Endothelial cell of umbilical vein (primary cell): Measurements from ENCODE around the gene EPHX1. TPM values are rescaled to one million over a fixed set of nuclear protein-coding genes. Genes with fewer than 3 reads are reported as not detected.
A peak's percentile ranks its signal among the peaks of the same experiment; 100 is the strongest.
"Not testable (repeated sequence)": the region's sequence is repeated elsewhere in the genome, so short reads cannot be mapped to it uniquely, and the experiment has no call there.

Experiments
- BruUV-seq: library from RNA; stranded (reverse); fragments of 400-500 nt; replicated peaks from 2 replicates; lab custom pipeline; 2021; lab: Mats Ljungman, UMichigan
- CTCF ChIA-PET: fragments of 300-600, 350-600 bp; sonication (Branson Sonifier 250); formaldehyde crosslinking; loops from one replicate; lab custom pipeline; 2021; ENCODE audit warnings: antibody characterized with exemption, inconsistent platforms; lab: Charles Lee
- POLR2A ChIA-PET: fragments of 300-600, 350-600 bp; sonication (Branson Sonifier 250); formaldehyde crosslinking; loops from one replicate; lab custom pipeline; 2021; ENCODE audit warnings: antibody characterized with exemption, inconsistent platforms; lab: Charles Lee
- DNase-seq: peaks from one replicate; pipeline ENCODE4 v3.0.0-alpha.2; 2011; ENCODE audit warnings: low read depth, low spot score
- FAIRE-seq: peaks from 2 replicates; lab custom pipeline; 2011; peaks lifted over from hg19 to GRCh38; lab: Jason Lieb, UNC
- H2AFZ ChIP-seq: 2 replicates; pipeline ENCODE4 v1.6.0; 2012; ENCODE audit warnings: low read depth, low read length, control low read depth, inconsistent platforms
- H3K27ac ChIP-seq: 2 replicates; pipeline ENCODE4 v1.5.1; 2011; ENCODE audit warnings: low read depth, mild to moderate bottlenecking, control low read depth, low read length, moderate library complexity; ENCODE audit not compliant: insufficient read depth
- H3K27me3 ChIP-seq, 2 experiments: 2 replicates each; pipeline versions ENCODE4 v1.6.0 to v1.6.1; 2011; ENCODE audit warnings: low read length in 2 of 2, mixed read lengths in 1 of 2; ENCODE audit not compliant: control insufficient read depth in 2 of 2, insufficient read depth in 2 of 2
- H3K36me3 ChIP-seq, 2 experiments: 2 replicates in 1 of 2; 3 replicates in 1 of 2; pipeline ENCODE4 v1.5.1; 2011; ENCODE audit warnings: low read length in 2 of 2, mild to moderate bottlenecking in 1 of 2, moderate library complexity in 1 of 2; ENCODE audit not compliant: control insufficient read depth in 2 of 2, insufficient read depth in 2 of 2; ENCODE audit errors: extremely low read depth in 1 of 2
- H3K4me1 ChIP-seq: 3 replicates; pipeline ENCODE4 v1.5.1; 2011; ENCODE audit warnings: mild to moderate bottlenecking, low read length; ENCODE audit not compliant: control insufficient read depth, insufficient read depth; ENCODE audit errors: extremely low read depth
- H3K4me2 ChIP-seq: 2 replicates; pipeline ENCODE4 v1.6.1; 2011; ENCODE audit warnings: low read length, control low read depth, mixed read lengths; ENCODE audit not compliant: insufficient read depth
- H3K4me3 ChIP-seq, 3 experiments: fragments of 200-600 bp in 1 of 3; sonication (generic), shearing (Covaris generic) in 1 of 3; replicated peaks in 1 of 3; 2 replicates each; pipeline ENCODE4 v1.5.1; 2011 to 2016; ENCODE audit warnings: control low read depth in 3 of 3, low read length in 3 of 3, mild to moderate bottlenecking in 2 of 3, inconsistent platforms in 1 of 3, low read depth in 1 of 3, moderate library complexity in 1 of 3; ENCODE audit not compliant: insufficient read depth in 1 of 3
- H3K79me2 ChIP-seq: 2 replicates; pipeline ENCODE4 v1.6.0; 2012; ENCODE audit warnings: low read length, inconsistent platforms; ENCODE audit not compliant: control insufficient read depth, insufficient read depth
- H3K9ac ChIP-seq: replicated peaks from 2 replicates; pipeline ENCODE3; 2011; ENCODE audit warnings: low read length, control low read depth; ENCODE audit not compliant: insufficient read depth; ENCODE audit errors: extremely low read depth
- H3K9me1 ChIP-seq: replicated peaks from 3 replicates; pipeline ENCODE4 v1.6.0; 2011; ENCODE audit warnings: mild to moderate bottlenecking, low read length; ENCODE audit not compliant: control insufficient read depth, insufficient read depth; ENCODE audit errors: extremely low read depth
- H3K9me3 ChIP-seq: replicated peaks from 2 replicates; pipeline ENCODE4 v1.5.1; 2012; ENCODE audit warnings: low read length, inconsistent platforms; ENCODE audit not compliant: control insufficient read depth, insufficient read depth
- H4K20me1 ChIP-seq: replicated peaks from 2 replicates; pipeline ENCODE3; 2011; ENCODE audit warnings: mild to moderate bottlenecking, low read length; ENCODE audit not compliant: control insufficient read depth, insufficient read depth; ENCODE audit errors: extremely low read depth
- EZH2 ChIP-seq: IDR thresholded peaks from 2 replicates; pipeline ENCODE4 v1.6.1; 2012; ENCODE audit warnings: borderline replicate concordance, low read depth, mild to moderate bottlenecking, moderate library complexity, low read length, inconsistent platforms; ENCODE audit not compliant: severe bottlenecking
- FOS ChIP-seq: IDR thresholded peaks from 2 replicates; pipeline ENCODE4 v1.6.1; 2011; ENCODE audit warnings: mild to moderate bottlenecking, low read length, moderate library complexity, borderline replicate concordance; ENCODE audit not compliant: insufficient read depth
- GATA2 ChIP-seq: IDR thresholded peaks from 2 replicates; pipeline ENCODE4 v1.7.0; 2011; ENCODE audit warnings: low read depth, mild to moderate bottlenecking, moderate library complexity, mixed read lengths, low read length; ENCODE audit not compliant: insufficient read length, insufficient read depth
- JUN ChIP-seq: IDR thresholded peaks from 2 replicates; pipeline ENCODE4 v1.6.1; 2011; ENCODE audit warnings: borderline replicate concordance, low read depth; ENCODE audit not compliant: insufficient read length, insufficient read depth
- MYC ChIP-seq: IDR thresholded peaks from one replicate; pipeline ENCODE4 v1.6.1; 2011; ENCODE audit warnings: mild to moderate bottlenecking, low read depth, low read length
- POLR2A ChIP-seq: IDR thresholded peaks from 2 replicates; pipeline ENCODE4 v1.6.1; 2012; ENCODE audit warnings: low read depth, mild to moderate bottlenecking, control low read depth, low read length
- POLR2AphosphoS5 ChIP-seq: IDR thresholded peaks from 2 replicates; pipeline ENCODE4 v1.6.1; 2012; ENCODE audit warnings: low read depth, mild to moderate bottlenecking, control low read depth, low read length, moderate library complexity; ENCODE audit not compliant: insufficient read depth
- dilution Hi-C: fragments of 300-500 bp; cut with MboI; formaldehyde crosslinking; loops from one replicate; pipeline ENCODE4 v1.15.0; 2019; ENCODE audit warnings: low sequenced_read_pairs; ENCODE audit not compliant: extremely low pct_ligation_motif_present
- intact Hi-C: fragments of 100-400 bp; cut with micrococcal nuclease; formaldehyde crosslinking; loops from one replicate; pipeline ENCODE4 v1.10.0; 2022
- polyA plus RNA-seq, 4 experiments: library from polyadenylated mRNA; depleted of rRNA in 3 of 4; stranded (reverse) in 3 of 4; unstranded in 1 of 4; fragments of >200 nt; gene quantifications; 2 replicates each; pipeline versions ENCODE4 v1.2.1 to v1.2.3, GENCODE V29; 2011 to 2012; ENCODE audit warnings: missing spikeins in 1 of 4
- total RNA-seq: library from RNA; stranded (reverse); gene quantifications from 2 replicates; pipeline ENCODE4 v1.2.3, GENCODE V29; 2021
- TF ChIP-seq, protein P1 (sequence below), 2 donors: IDR thresholded peaks; 1 replicate in 1 of 2; 2 replicates in 1 of 2; pipeline ENCODE4 v1.5.1; 2011; ENCODE audit warnings: low read length in 2 of 2, mild to moderate bottlenecking in 2 of 2, moderate library complexity in 2 of 2, control low read depth in 1 of 2, inconsistent platforms in 1 of 2, low read depth in 1 of 2; ENCODE audit not compliant: insufficient read depth in 1 of 2; ENCODE audit errors: extremely low read depth in 1 of 2
- TF ChIP-seq, protein P2 (sequence below): IDR thresholded peaks from 2 replicates; pipeline ENCODE4 v1.6.1; 2011; ENCODE audit not compliant: insufficient read depth, insufficient read length

The EPHX1 gene
- total and polyA plus RNA-seq, 2 donors (not counting 3 experiments of a cell fraction or from before 2014, with no cell fraction given), result 23.7 to 25.2 TPM

DNA sequence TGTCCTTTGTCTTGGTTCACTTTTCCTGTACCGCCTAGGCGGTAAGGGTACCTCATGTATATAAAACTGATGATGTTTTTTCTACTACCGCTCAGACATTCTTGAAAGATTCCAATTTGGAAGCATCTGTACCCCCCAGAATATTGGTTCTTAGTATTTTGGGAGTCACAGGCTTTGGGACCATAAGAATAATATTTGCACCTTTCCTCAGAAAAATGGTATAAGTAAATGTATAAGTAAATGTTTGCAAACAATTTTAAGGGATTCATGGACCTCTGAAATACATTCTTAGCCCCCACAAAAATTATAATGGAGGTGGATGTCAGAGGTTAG, 31.6 kb upstream of the EPHX1 start:
- peak overlapping the region; percentile 99 for H3K9ac ChIP-seq
- H3K4me3 ChIP-seq, result peak overlapping the region; percentile 68 to 100 (median 83)
- no TSS peak for BruUV-seq
- dilution Hi-C loops (no loop called here), intact Hi-C loops (no loop called here)
- FAIRE-seq (no peak), DNase-seq (no peak)
- H3K4me2 ChIP-seq, result peak overlapping the region; percentile 100
- ChIA-PET CTCF (interaction anchor here (0.8 to 3.5 kb wide), 34 partner anchors 10 to 334 kb away, joined by 3 to 29 read pairs (median 6); partner anchors contain the start of genes EPHX1 and TMEM63A), POLR2A (interaction anchor here (0.5 to 1.6 kb wide), 7 partner anchors 13 to 271 kb away, joined by 3 to 7 read pairs (median 4); partner anchors contain the start of gene SDE2)
- peaks cover 53% of the 10 kb centered on the region for H3K79me2 ChIP-seq
- no peaks in the 10 kb centered on the region for H3K27me3 ChIP-seq
- no peak for TF ChIP-seq POLR2AphosphoS5
- TF ChIP-seq, protein P1, sequence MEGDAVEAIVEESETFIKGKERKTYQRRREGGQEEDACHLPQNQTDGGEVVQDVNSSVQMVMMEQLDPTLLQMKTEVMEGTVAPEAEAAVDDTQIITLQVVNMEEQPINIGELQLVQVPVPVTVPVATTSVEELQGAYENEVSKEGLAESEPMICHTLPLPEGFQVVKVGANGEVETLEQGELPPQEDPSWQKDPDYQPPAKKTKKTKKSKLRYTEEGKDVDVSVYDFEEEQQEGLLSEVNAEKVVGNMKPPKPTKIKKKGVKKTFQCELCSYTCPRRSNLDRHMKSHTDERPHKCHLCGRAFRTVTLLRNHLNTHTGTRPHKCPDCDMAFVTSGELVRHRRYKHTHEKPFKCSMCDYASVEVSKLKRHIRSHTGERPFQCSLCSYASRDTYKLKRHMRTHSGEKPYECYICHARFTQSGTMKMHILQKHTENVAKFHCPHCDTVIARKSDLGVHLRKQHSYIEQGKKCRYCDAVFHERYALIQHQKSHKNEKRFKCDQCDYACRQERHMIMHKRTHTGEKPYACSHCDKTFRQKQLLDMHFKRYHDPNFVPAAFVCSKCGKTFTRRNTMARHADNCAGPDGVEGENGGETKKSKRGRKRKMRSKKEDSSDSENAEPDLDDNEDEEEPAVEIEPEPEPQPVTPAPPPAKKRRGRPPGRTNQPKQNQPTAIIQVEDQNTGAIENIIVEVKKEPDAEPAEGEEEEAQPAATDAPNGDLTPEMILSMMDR (IDR thresholded peaks at IDR 0.05; ENCODE audit: extremely low read depth in 1 of 2, insufficient read depth in 1 of 2, low read depth in 1 of 2, low read length in 2 of 2), result no peak
- TF ChIP-seq, protein P2, sequence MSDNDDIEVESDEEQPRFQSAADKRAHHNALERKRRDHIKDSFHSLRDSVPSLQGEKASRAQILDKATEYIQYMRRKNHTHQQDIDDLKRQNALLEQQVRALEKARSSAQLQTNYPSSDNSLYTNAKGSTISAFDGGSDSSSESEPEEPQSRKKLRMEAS, result no peak
- TF ChIP-seq FOS, result no peak
- no peak for TF ChIP-seq POLR2A
- TF ChIP-seq JUN, result no peak
- TF ChIP-seq GATA2, result no peak
- TF ChIP-seq MYC, result no peak
- TF ChIP-seq EZH2, result no peak
- H3K27ac ChIP-seq, result peak overlapping the region; percentile 95
- peak overlapping the region; percentile 52 for H2AFZ ChIP-seq
- H3K36me3 ChIP-seq, result no peaks in the 10 kb centered on the region
- no peaks in the 10 kb centered on the region for H3K9me1 ChIP-seq
- peaks cover 27% of the 10 kb centered on the region for H3K4me1 ChIP-seq
- no peaks in the 10 kb centered on the region for H3K9me3 ChIP-seq
- peaks cover 5% of the 10 kb centered on the region for H4K20me1 ChIP-seq

DNA sequence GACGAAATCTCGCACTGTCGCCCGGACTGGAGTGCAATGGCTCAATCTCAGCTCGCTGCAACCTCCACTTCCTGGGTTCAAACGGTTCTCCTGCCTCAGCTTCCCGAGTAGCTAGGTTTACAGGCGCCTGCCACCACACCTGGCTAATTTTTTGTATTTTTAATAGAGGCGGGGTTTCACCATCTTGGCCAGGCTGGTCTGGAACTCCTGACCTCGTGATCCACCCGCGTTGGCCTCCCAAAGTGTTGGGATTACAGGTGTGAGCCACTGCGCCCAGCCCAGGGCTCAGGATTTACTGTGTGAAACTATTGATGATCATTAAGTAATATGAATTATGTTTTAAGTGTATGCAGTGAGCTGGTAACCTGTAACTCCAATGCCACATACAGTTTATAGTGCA, 30.8 kb upstream of the EPHX1 start:
- FAIRE-seq, result peak; percentile 50
- DNase-seq, H3K9me1 ChIP-seq, H3K9me3 ChIP-seq, H3K36me3 ChIP-seq, dilution Hi-C loops, H4K20me1 ChIP-seq, H3K27me3 ChIP-seq, H2AFZ ChIP-seq, intact Hi-C loops, BruUV-seq: not testable (repeated sequence)
- ChIA-PET CTCF (interaction anchor here (1.0 to 2.3 kb wide), 9 partner anchors 22 to 304 kb away, joined by 3 to 21 read pairs (median 5); partner anchors contain the start of gene EPHX1), POLR2A (interaction anchor here (0.7 kb wide), 1 partner anchor 295 kb away, joined by 3 read pairs; no protein-coding TSS in a partner anchor)
- Histone ChIP-seq H3K4me3 (peak overlapping the region; percentile 68 to 100 (median 83)), H3K27ac (peak overlapping the region; percentile 95), H3K9ac (peak overlapping the region; percentile 99), H3K4me2 (peak overlapping the region; percentile 100), H3K4me1 (peaks cover 35% of the 10 kb centered on the region), H3K79me2 (peaks cover 61% of the 10 kb centered on the region)
